NCI-H128 (cell line): Measurements from ENCODE around the gene MBD3L4.
"Not testable (repeated sequence)": the region's sequence is repeated elsewhere in the genome, so short reads cannot be mapped to it uniquely, and the experiment has no call there.

ENCODE experiments used
- DNase-seq: peaks from one replicate; lab custom pipeline; 2025; ENCODE audit not compliant: unreplicated experiment; lab: John Stamatoyannopoulos, UW

MBD3L4 gene

GRCh38 chr19:7040079-7040478 is at the start of gene MBD3L4:
Gene MBD3L4 (minus strand): TSS chr19:7040179. CDS start chr19:7040144, 35 bp downstream.
- DNase-seq: not testable (repeated sequence)

- no peak for DNase-seq
These were observed 49.0 kb upstream of the MBD3L4 start for GRCh38 chr19:7088999-7089398.

GRCh38 chr19:7083076-7083956 is 43.3 kb upstream of the MBD3L4 start:
- DNase-seq: no peak

GRCh38 chr19:7078008-7078407 is 38.0 kb upstream of the MBD3L4 start:
- DNase-seq: no peak

- no peak for DNase-seq
These were observed 36.2 kb upstream of the MBD3L4 start for GRCh38 chr19:7076151-7076550.

- DNase-seq: no peak
These were observed 34.8 kb upstream of the MBD3L4 start for GRCh38 chr19:7074705-7075282.

- DNase-seq: no peak
These were observed 32.6 kb upstream of the MBD3L4 start for GRCh38 chr19:7072541-7072940.

GRCh38 chr19:7069904-7070226 is 29.9 kb upstream of the MBD3L4 start:
- DNase-seq: no peak

GRCh38 chr19:7069042-7069903 is 29.3 kb upstream of the MBD3L4 start, which contains the start of gene ZNF557:
Gene ZNF557 (plus strand): TSS chr19:7069703. CDS start chr19:7075075, 5,372 bp downstream.
- peak; percentile 90 for DNase-seq

- no peak for DNase-seq
These were observed 28.6 kb upstream of the MBD3L4 start for GRCh38 chr19:7068599-7068998.

GRCh38 chr19:7067716-7068115 is 27.7 kb upstream of the MBD3L4 start:
- DNase-seq: no peak

- DNase-seq: not testable (repeated sequence)
These were observed 27.1 kb upstream of the MBD3L4 start for GRCh38 chr19:7067122-7067521.

GRCh38 chr19:7063764-7064418 is 23.9 kb upstream of the MBD3L4 start:
- DNase-seq: no peak

GRCh38 chr19:7063339-7063738 is 23.4 kb upstream of the MBD3L4 start:
- DNase-seq: no peak

GRCh38 chr19:7059977-7060376 is 20.0 kb upstream of the MBD3L4 start:
- DNase-seq: not testable (repeated sequence)

- DNase-seq: not testable (repeated sequence)
These were observed 18.6 kb upstream of the MBD3L4 start, which contains the start of gene MBD3L3 for GRCh38 chr19:7058576-7058975. Gene MBD3L3 (minus strand): TSS chr19:7058676. CDS start chr19:7058605, 71 bp downstream.

GRCh38 chr19:7056371-7056770 is 16.4 kb upstream of the MBD3L4 start:
- not testable (repeated sequence) for DNase-seq

GRCh38 chr19:7055679-7056078 is 15.7 kb upstream of the MBD3L4 start:
- not testable (repeated sequence) for DNase-seq

- not testable (repeated sequence) for DNase-seq
These were observed 14.8 kb upstream of the MBD3L4 start for GRCh38 chr19:7054635-7055368.

- DNase-seq: not testable (repeated sequence)
These were observed 12.9 kb upstream of the MBD3L4 start for GRCh38 chr19:7052896-7053295.
